Chondrocyte (in vitro differentiated cells): ENCODE data around the gene COL11A1. TPM values are rescaled to one million over a fixed set of nuclear protein-coding genes. Genes with fewer than 3 reads are reported as not detected.

Source experiments
- DNase-seq: peaks from one replicate; pipeline ENCODE4 v3.0.0; 2021; ENCODE audit warnings: mixed read lengths, low spot score
- H3K27ac Mint-ChIP-seq: one replicate; pipeline ENCODE4 v1.8.0; 2021; ENCODE audit warnings: mild to moderate bottlenecking, moderate library complexity, mixed read lengths; ENCODE audit not compliant: unreplicated experiment
- H3K27me3 Mint-ChIP-seq: 2 replicates; pipeline ENCODE4 v1.8.0; 2021; ENCODE audit warnings: low read depth, mixed read lengths
- H3K36me3 Mint-ChIP-seq: 2 replicates; pipeline ENCODE4 v1.8.0; 2021; ENCODE audit warnings: low read depth, mixed read lengths
- H3K4me1 Mint-ChIP-seq: 2 replicates; pipeline ENCODE4 v1.8.0; 2021; ENCODE audit warnings: low read depth, mild to moderate bottlenecking, mixed read lengths
- H3K4me3 Mint-ChIP-seq: one replicate; pipeline ENCODE4 v1.8.0; 2021; ENCODE audit warnings: mild to moderate bottlenecking, moderate library complexity, mixed read lengths; ENCODE audit not compliant: unreplicated experiment
- H3K9me3 Mint-ChIP-seq: 2 replicates; pipeline ENCODE4 v1.8.0; 2021; ENCODE audit warnings: low read depth, mixed read lengths
- total RNA-seq: library from RNA; stranded (reverse); gene quantifications from 3 replicates; pipeline ENCODE4 v1.2.1, GENCODE V29; 2021
- TF ChIP-seq, protein P1 (sequence below): fragments of 200-600 bp; sonication (generic); IDR thresholded peaks from 2 replicates; pipeline ENCODE4 v1.5.0; 2021; ENCODE audit warnings: antibody characterized with exemption, mild to moderate bottlenecking, moderate library complexity

The COL11A1 gene
- total RNA-seq, 1 donor from 2014 or later: 1,042 TPM

DNA sequence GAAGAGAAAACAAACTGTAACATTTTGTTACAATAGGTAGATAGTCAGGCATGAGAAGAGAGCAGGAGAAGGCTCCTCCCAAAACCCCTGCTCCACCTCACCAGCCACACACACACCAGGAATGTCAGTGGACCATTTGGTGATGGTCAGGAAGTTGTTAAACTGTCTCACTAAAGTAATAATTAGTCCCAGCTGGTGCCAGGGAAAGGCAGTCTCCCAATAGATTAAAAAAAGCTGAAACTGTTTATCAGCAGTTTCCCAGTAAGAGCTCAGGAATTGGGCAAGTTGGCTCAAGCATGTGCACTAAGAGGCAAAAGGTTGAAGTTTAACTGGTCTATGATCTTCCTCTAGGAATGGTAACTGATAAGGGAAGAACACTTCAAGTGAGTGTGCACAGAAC lies 249.6 kb downstream of the COL11A1 start:
- H3K27me3 Mint-ChIP-seq: no peaks in the 10 kb centered on the region
- H3K9me3 Mint-ChIP-seq: peaks cover 19% of the 10 kb centered on the region
- no peak for DNase-seq
- TF ChIP-seq, protein P1, sequence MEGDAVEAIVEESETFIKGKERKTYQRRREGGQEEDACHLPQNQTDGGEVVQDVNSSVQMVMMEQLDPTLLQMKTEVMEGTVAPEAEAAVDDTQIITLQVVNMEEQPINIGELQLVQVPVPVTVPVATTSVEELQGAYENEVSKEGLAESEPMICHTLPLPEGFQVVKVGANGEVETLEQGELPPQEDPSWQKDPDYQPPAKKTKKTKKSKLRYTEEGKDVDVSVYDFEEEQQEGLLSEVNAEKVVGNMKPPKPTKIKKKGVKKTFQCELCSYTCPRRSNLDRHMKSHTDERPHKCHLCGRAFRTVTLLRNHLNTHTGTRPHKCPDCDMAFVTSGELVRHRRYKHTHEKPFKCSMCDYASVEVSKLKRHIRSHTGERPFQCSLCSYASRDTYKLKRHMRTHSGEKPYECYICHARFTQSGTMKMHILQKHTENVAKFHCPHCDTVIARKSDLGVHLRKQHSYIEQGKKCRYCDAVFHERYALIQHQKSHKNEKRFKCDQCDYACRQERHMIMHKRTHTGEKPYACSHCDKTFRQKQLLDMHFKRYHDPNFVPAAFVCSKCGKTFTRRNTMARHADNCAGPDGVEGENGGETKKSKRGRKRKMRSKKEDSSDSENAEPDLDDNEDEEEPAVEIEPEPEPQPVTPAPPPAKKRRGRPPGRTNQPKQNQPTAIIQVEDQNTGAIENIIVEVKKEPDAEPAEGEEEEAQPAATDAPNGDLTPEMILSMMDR: no peak
- H3K4me3 Mint-ChIP-seq: no peak overlapping the region
- no peaks in the 10 kb centered on the region for H3K4me1 Mint-ChIP-seq
- no peak overlapping the region for H3K27ac Mint-ChIP-seq
- H3K36me3 Mint-ChIP-seq: peaks cover 10% of the 10 kb centered on the region

- H3K36me3 Mint-ChIP-seq: peaks cover 10% of the 10 kb centered on the region
- TF ChIP-seq, protein P1: no peak
- H3K27ac Mint-ChIP-seq: no peak overlapping the region
- H3K9me3 Mint-ChIP-seq: peaks cover 19% of the 10 kb centered on the region
- H3K4me3 Mint-ChIP-seq: no peak overlapping the region
- no peaks in the 10 kb centered on the region for H3K27me3 Mint-ChIP-seq
- no peak for DNase-seq
- H3K4me1 Mint-ChIP-seq: peaks cover 11% of the 10 kb centered on the region
These were observed 251.1 kb downstream of the COL11A1 start for GRCh38 chr1:102857251-102857650.

GRCh38 chr1:102853701-102854187 lies 254.6 kb downstream of the COL11A1 start:
- DNase-seq: peak; percentile 88
- peaks cover 19% of the 10 kb centered on the region for H3K4me1 Mint-ChIP-seq
- TF ChIP-seq, protein P1: no peak
- no peak overlapping the region for H3K4me3 Mint-ChIP-seq
- peak overlapping the region; percentile 2 for H3K27ac Mint-ChIP-seq
- no peaks in the 10 kb centered on the region for H3K27me3 Mint-ChIP-seq
- peaks cover 10% of the 10 kb centered on the region for H3K36me3 Mint-ChIP-seq
- peaks cover 16% of the 10 kb centered on the region for H3K9me3 Mint-ChIP-seq

DNA sequence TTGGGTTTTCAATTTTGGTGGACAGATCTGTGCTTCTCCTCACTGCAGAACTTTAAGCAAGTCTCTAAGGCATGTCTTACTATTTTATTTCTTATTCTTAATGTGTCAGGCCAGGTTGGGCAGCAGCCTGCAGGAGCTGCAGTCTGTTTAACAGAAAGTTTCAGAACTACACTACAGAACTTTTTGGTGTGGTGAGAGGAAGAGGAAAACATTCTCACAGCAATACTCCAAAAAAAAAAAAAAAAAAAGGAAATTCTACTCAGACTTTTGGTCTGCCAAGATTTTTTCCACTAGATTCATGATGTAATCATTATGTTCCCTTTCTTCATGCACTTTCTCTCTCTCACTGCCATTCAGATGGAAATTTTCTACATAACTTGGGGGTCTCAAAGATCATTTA lies 255.2 kb downstream of the COL11A1 start:
- TF ChIP-seq, protein P1: no peak
- peaks cover 12% of the 10 kb centered on the region for H3K36me3 Mint-ChIP-seq
- H3K9me3 Mint-ChIP-seq: peaks cover 18% of the 10 kb centered on the region
- no peak overlapping the region for H3K4me3 Mint-ChIP-seq
- DNase-seq: no peak
- peaks cover 19% of the 10 kb centered on the region for H3K4me1 Mint-ChIP-seq
- peak overlapping the region; percentile 2 for H3K27ac Mint-ChIP-seq
- no peaks in the 10 kb centered on the region for H3K27me3 Mint-ChIP-seq

GRCh38 chr1:102852613-102853012 lies 255.7 kb downstream of the COL11A1 start:
- TF ChIP-seq, protein P1: peak; percentile 62
- peaks cover 15% of the 10 kb centered on the region for H3K36me3 Mint-ChIP-seq
- no peak for DNase-seq
- no peaks in the 10 kb centered on the region for H3K27me3 Mint-ChIP-seq
- H3K4me3 Mint-ChIP-seq: no peak overlapping the region
- H3K27ac Mint-ChIP-seq: no peak overlapping the region
- peaks cover 19% of the 10 kb centered on the region for H3K4me1 Mint-ChIP-seq
- H3K9me3 Mint-ChIP-seq: peaks cover 22% of the 10 kb centered on the region
